WTC11 (cell line): Measurements from ENCODE around the gene ZGRF1. TPM values are rescaled to one million over a fixed set of nuclear protein-coding genes. Genes with fewer than 3 reads are reported as not detected.

Experiments
- ATAC-seq: fragments of 200-7000 bp; cut with Tn5 transposase; 2 replicates; pipeline ENCODE4 v1.10.0; 2021; ENCODE audit warnings: mild to moderate bottlenecking, moderate library complexity
- CTCF ChIA-PET: fragments of 300-600 bp; sonication (Branson Sonifier 250); formaldehyde crosslinking; loops from one replicate; lab custom pipeline; 2021; ENCODE audit warnings: antibody characterized with exemption; lab: Charles Lee
- POLR2A ChIA-PET: fragments of 350-600 bp; sonication (Branson Sonifier 250); formaldehyde crosslinking; loops from one replicate; lab custom pipeline; 2021; ENCODE audit warnings: antibody characterized with exemption; lab: Charles Lee
- DNase-seq: peaks from one replicate; pipeline ENCODE4 v3.0.0; 2021; ENCODE audit warnings: low spot score
- H3K27ac Mint-ChIP-seq: 2 replicates; pipeline ENCODE4 v1.8.0; 2021; ENCODE audit warnings: mixed read lengths
- H3K27me3 Mint-ChIP-seq: 2 replicates; pipeline ENCODE4 v1.8.0; 2021; ENCODE audit warnings: low read depth, mild to moderate bottlenecking, moderate library complexity, mixed read lengths
- H3K36me3 Mint-ChIP-seq: 2 replicates; pipeline ENCODE4 v1.8.0; 2021; ENCODE audit warnings: mixed read lengths
- H3K4me1 Mint-ChIP-seq: 2 replicates; pipeline ENCODE4 v1.8.0; 2022; ENCODE audit warnings: mixed read lengths
- H3K4me3 Mint-ChIP-seq: 2 replicates; pipeline ENCODE4 v1.8.0; 2021; ENCODE audit warnings: mild to moderate bottlenecking, moderate library complexity, mixed read lengths
- H3K9me3 Mint-ChIP-seq: 2 replicates; pipeline ENCODE4 v1.8.0; 2021; ENCODE audit warnings: mixed read lengths
- ATF6 ChIP-seq: sonication (generic); formaldehyde crosslinking; IDR thresholded peaks from 2 replicates; pipeline ENCODE4 v1.8.1; 2023; ENCODE audit warnings: mild to moderate bottlenecking, missing genetic modification reagents
- E2F1 ChIP-seq: sonication (generic); formaldehyde crosslinking; IDR thresholded peaks from 2 replicates; pipeline ENCODE4 v1.8.0; 2022; ENCODE audit warnings: mild to moderate bottlenecking, missing genetic modification reagents
- E2F4 ChIP-seq: sonication (generic); formaldehyde crosslinking; IDR thresholded peaks from 2 replicates; pipeline ENCODE4 v1.8.1; 2022; ENCODE audit warnings: low read depth, mild to moderate bottlenecking, moderate library complexity, missing genetic modification reagents, borderline replicate concordance
- FOXJ3 ChIP-seq: sonication (generic); formaldehyde crosslinking; IDR thresholded peaks from 2 replicates; pipeline ENCODE4 v1.9.0; 2021; ENCODE audit warnings: missing genetic modification reagents, mild to moderate bottlenecking, borderline replicate concordance
- GTF2I ChIP-seq: fragments of 250-450 bp; sonication (Bioruptor Pico); conservative IDR thresholded peaks from 2 replicates; pipeline ENCODE4 v1.4.0; 2021; ENCODE audit warnings: mild to moderate bottlenecking
- KAT7 ChIP-seq: sonication (generic); formaldehyde crosslinking; IDR thresholded peaks from 2 replicates; pipeline ENCODE4 v1.8.1; 2023; ENCODE audit warnings: missing genetic modification reagents, mild to moderate bottlenecking, borderline replicate concordance
- MAX ChIP-seq: sonication (generic); formaldehyde crosslinking; IDR thresholded peaks from 2 replicates; pipeline ENCODE4 v1.8.0; 2022; ENCODE audit warnings: mild to moderate bottlenecking, missing genetic modification reagents
- MLX ChIP-seq: sonication (generic); formaldehyde crosslinking; IDR thresholded peaks from 2 replicates; pipeline ENCODE4 v1.8.1; 2023; ENCODE audit warnings: mild to moderate bottlenecking, missing genetic modification reagents, moderate library complexity
- NFATC4 ChIP-seq: fragments of 250-450 bp; sonication (Bioruptor Pico); IDR thresholded peaks from 2 replicates; pipeline ENCODE4 v1.9.0; 2021; ENCODE audit warnings: mild to moderate bottlenecking
- PRDM15 ChIP-seq: sonication (generic); formaldehyde crosslinking; IDR thresholded peaks from 2 replicates; pipeline ENCODE4 v1.8.0; 2022; ENCODE audit warnings: missing genetic modification reagents
- STAT6 ChIP-seq: sonication (generic); formaldehyde crosslinking; conservative IDR thresholded peaks from 2 replicates; pipeline ENCODE4 v1.8.1; 2023; ENCODE audit warnings: mild to moderate bottlenecking, low read depth, missing genetic modification reagents, moderate library complexity
- TCF7 ChIP-seq: sonication (generic); formaldehyde crosslinking; IDR thresholded peaks from 2 replicates; pipeline ENCODE4 v1.8.0; 2022; ENCODE audit warnings: mild to moderate bottlenecking, low read depth, missing genetic modification reagents, moderate library complexity
- TEAD1 ChIP-seq: sonication (generic); formaldehyde crosslinking; IDR thresholded peaks from 2 replicates; pipeline ENCODE4 v1.8.0; 2022; ENCODE audit warnings: mild to moderate bottlenecking, missing genetic modification reagents
- TP53 ChIP-seq: sonication (generic); formaldehyde crosslinking; IDR thresholded peaks from 2 replicates; pipeline ENCODE4 v1.8.1; 2023; ENCODE audit warnings: mild to moderate bottlenecking, missing genetic modification reagents
- USF1 ChIP-seq: sonication (generic); formaldehyde crosslinking; IDR thresholded peaks from 2 replicates; pipeline ENCODE4 v1.8.0; 2022; ENCODE audit warnings: mild to moderate bottlenecking, missing genetic modification reagents
- ZNF121 ChIP-seq: sonication (generic); formaldehyde crosslinking; IDR thresholded peaks from 2 replicates; pipeline ENCODE4 v1.8.0; 2023; ENCODE audit warnings: missing genetic modification reagents
- ZNF281 ChIP-seq: sonication (generic); formaldehyde crosslinking; IDR thresholded peaks from 2 replicates; pipeline ENCODE4 v1.8.0; 2023; ENCODE audit warnings: mild to moderate bottlenecking, missing genetic modification reagents
- ZNF317 ChIP-seq: sonication (generic); formaldehyde crosslinking; IDR thresholded peaks from 2 replicates; pipeline ENCODE4 v1.8.1; 2023; ENCODE audit warnings: low read depth, mild to moderate bottlenecking, moderate library complexity, missing genetic modification reagents, borderline replicate concordance
- total RNA-seq: library from RNA; stranded (reverse); gene quantifications from 3 replicates; pipeline ENCODE4 v1.2.3, GENCODE V29; 2021

The ZGRF1 gene
- total RNA-seq, 1 experiment from 2014 or later: 56.2 TPM

- DNase-seq (no peak), ATAC-seq (no peak)
- CTCF ChIA-PET: interaction anchor here (0.9 to 1.4 kb wide), 4 partner anchors 100 to 248 kb away, joined by 3 to 6 read pairs (median 3); no protein-coding TSS in a partner anchor
- no peak overlapping the region; the same call in 1 of the 2 replicates for H3K4me3 Mint-ChIP-seq
- no peaks in the 10 kb centered on the region for H3K36me3 Mint-ChIP-seq
- no peak for TF ChIP-seq NFATC4 (CRISPR knock-in tag)
- no peak for TF ChIP-seq KAT7 (CRISPR knock-in tag)
- TF ChIP-seq STAT6 (CRISPR knock-in tag): no peak
- TF ChIP-seq MLX (CRISPR knock-in tag): no peak
- no peak for TF ChIP-seq USF1 (CRISPR knock-in tag)
- no peak for TF ChIP-seq ATF6 (CRISPR knock-in tag)
- TF ChIP-seq E2F1 (CRISPR knock-in tag): no peak
- TF ChIP-seq TP53 (CRISPR knock-in tag): no peak
- TF ChIP-seq TEAD1: no peak
- no peak for TF ChIP-seq TCF7
- no peak for TF ChIP-seq FOXJ3
- TF ChIP-seq GTF2I (CRISPR knock-in tag): no peak
- no peak for TF ChIP-seq PRDM15 (CRISPR knock-in tag)
- no peak for TF ChIP-seq E2F4 (CRISPR knock-in tag)
- TF ChIP-seq ZNF317 (CRISPR knock-in tag): no peak
- TF ChIP-seq ZNF281 (CRISPR knock-in tag): no peak
- no peak for TF ChIP-seq ZNF121 (CRISPR knock-in tag)
- TF ChIP-seq MAX (CRISPR knock-in tag): no peak
- H3K27me3 Mint-ChIP-seq: peaks cover 100% of the 10 kb centered on the region
- H3K4me1 Mint-ChIP-seq: peaks cover 66% of the 10 kb centered on the region
- POLR2A ChIA-PET: no interaction called here
- H3K27ac Mint-ChIP-seq: no peak overlapping the region
- H3K9me3 Mint-ChIP-seq: no peaks in the 10 kb centered on the region
Observed at GRCh38 chr4:112517911-112518310, 118.8 kb downstream of the ZGRF1 start.
